ENCODE measurements around the gene LRP5.

DNA sequence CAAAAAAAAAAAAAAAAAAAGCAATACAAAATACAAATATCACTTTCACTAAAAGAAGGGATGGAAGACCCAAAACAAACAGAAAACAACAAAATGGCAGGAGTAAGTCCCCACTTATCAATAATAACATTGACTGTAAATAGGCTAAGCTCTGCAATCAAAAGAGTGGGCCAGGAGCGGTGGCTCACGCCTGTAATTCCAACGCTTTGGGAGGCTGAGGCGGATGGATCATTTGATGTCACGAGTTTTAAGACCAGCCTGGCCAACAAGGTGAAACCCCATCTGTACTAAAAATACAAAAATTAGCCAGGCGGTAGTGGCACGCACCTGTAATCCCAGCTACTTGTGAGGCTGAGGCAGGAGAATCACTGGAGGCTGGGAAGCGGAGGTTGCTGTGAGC, 138.3 kb downstream of the LRP5 start:
- TF ChIP-seq POLR2A (IDR thresholded peaks at IDR 0.05) (no peak), POLR2AphosphoS5 (IDR thresholded peaks at IDR 0.05) (no peak), CTCF (IDR thresholded peaks at IDR 0.05) (no peak)
